Glutamatergic neuron (in vitro differentiated cells): ENCODE data around the gene MAGEB10. TPM values are rescaled to one million over a fixed set of nuclear protein-coding genes. Genes with fewer than 3 reads are reported as not detected.
A peak's percentile ranks its signal among the peaks of the same experiment; 100 is the strongest.

Experiments
- DNase-seq: peaks from one replicate; pipeline ENCODE4 v3.0.0; 2022
- H3K27ac Mint-ChIP-seq: one replicate; pipeline ENCODE4 v1.8.0; 2020; ENCODE audit warnings: mild to moderate bottlenecking, mixed read lengths, inconsistent platforms; ENCODE audit not compliant: unreplicated experiment
- H3K27me3 Mint-ChIP-seq: one replicate; pipeline ENCODE4 v1.8.0; 2020; ENCODE audit warnings: mild to moderate bottlenecking, moderate library complexity, mixed read lengths, inconsistent platforms; ENCODE audit not compliant: unreplicated experiment
- H3K36me3 Mint-ChIP-seq: one replicate; pipeline ENCODE4 v1.8.0; 2020; ENCODE audit warnings: mild to moderate bottlenecking, mixed read lengths, inconsistent platforms; ENCODE audit not compliant: unreplicated experiment
- H3K4me1 Mint-ChIP-seq: one replicate; pipeline ENCODE4 v1.8.0; 2020; ENCODE audit warnings: mild to moderate bottlenecking, low read depth, mixed read lengths, inconsistent platforms; ENCODE audit not compliant: unreplicated experiment
- H3K4me3 Mint-ChIP-seq: one replicate; pipeline ENCODE4 v1.8.0; 2020; ENCODE audit warnings: mild to moderate bottlenecking, mixed read lengths, inconsistent platforms; ENCODE audit not compliant: unreplicated experiment
- H3K9me3 Mint-ChIP-seq: one replicate; pipeline ENCODE4 v1.8.0; 2020; ENCODE audit warnings: mild to moderate bottlenecking, moderate library complexity, mixed read lengths, inconsistent platforms; ENCODE audit not compliant: unreplicated experiment
- total RNA-seq: library from RNA; stranded (reverse); fragmentation: NEBNext Ultra II Directional; extraction: Animal tissue kit (Norgen Biotek cat#: 25700); gene quantifications from one replicate; pipeline ENCODE4 v1.2.1, GENCODE V29; 2021; ENCODE audit not compliant: unreplicated experiment
- TF ChIP-seq, protein P1 (sequence below): fragments of 200-600 bp; sonication (generic); IDR thresholded peaks from one replicate; pipeline ENCODE4 v1.5.0; 2021; ENCODE audit not compliant: partially characterized antibody, unreplicated experiment

Gene MAGEB10
- total RNA-seq, 1 donor from 2014 or later = not detected

- no peak overlapping the region for H3K4me3 Mint-ChIP-seq
- H3K27me3 Mint-ChIP-seq = no peaks in the 10 kb centered on the region
- no peaks in the 10 kb centered on the region for H3K36me3 Mint-ChIP-seq
- TF ChIP-seq, protein P1, sequence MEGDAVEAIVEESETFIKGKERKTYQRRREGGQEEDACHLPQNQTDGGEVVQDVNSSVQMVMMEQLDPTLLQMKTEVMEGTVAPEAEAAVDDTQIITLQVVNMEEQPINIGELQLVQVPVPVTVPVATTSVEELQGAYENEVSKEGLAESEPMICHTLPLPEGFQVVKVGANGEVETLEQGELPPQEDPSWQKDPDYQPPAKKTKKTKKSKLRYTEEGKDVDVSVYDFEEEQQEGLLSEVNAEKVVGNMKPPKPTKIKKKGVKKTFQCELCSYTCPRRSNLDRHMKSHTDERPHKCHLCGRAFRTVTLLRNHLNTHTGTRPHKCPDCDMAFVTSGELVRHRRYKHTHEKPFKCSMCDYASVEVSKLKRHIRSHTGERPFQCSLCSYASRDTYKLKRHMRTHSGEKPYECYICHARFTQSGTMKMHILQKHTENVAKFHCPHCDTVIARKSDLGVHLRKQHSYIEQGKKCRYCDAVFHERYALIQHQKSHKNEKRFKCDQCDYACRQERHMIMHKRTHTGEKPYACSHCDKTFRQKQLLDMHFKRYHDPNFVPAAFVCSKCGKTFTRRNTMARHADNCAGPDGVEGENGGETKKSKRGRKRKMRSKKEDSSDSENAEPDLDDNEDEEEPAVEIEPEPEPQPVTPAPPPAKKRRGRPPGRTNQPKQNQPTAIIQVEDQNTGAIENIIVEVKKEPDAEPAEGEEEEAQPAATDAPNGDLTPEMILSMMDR = no peak
- H3K27ac Mint-ChIP-seq = no peak overlapping the region
- H3K4me1 Mint-ChIP-seq = no peaks in the 10 kb centered on the region
- no peaks in the 10 kb centered on the region for H3K9me3 Mint-ChIP-seq
- no peak for DNase-seq
Measured at GRCh38 chrX:27838185-27838584, 30.4 kb downstream of the MAGEB10 start.

DNA sequence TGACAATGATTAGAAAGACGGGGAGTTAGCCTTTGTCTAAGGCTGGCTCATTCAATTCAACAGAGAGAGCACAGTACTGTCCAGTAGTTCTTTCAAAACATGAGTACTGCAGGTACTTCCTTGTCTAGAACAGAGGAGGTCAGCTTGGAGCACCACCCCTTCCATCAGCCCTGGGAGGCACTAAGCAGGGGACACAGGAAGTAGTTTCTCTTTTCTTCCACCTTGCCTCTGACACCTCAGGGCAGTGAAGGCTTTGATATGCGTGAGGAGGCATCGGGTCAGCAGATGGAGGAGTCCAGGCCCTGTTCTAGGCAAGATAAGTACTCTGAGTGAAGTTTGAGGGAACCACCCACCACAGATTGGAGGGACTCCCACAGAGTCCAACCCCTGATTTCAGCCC lies 33.1 kb downstream of the MAGEB10 start:
- TF ChIP-seq, protein P1 = no peak
- Mint-ChIP-seq H3K4me3 (no peak overlapping the region), H3K36me3 (no peaks in the 10 kb centered on the region), H3K27me3 (no peaks in the 10 kb centered on the region), H3K27ac (no peak overlapping the region), H3K4me1 (no peaks in the 10 kb centered on the region), H3K9me3 (no peaks in the 10 kb centered on the region)
- DNase-seq = no peak

GRCh38 chrX:27842859-27843258 lies 35.1 kb downstream of the MAGEB10 start:
- Mint-ChIP-seq H3K27me3 (no peaks in the 10 kb centered on the region), H3K27ac (no peak overlapping the region), H3K4me3 (no peak overlapping the region)

GRCh38 chrX:27860337-27860736 lies 52.5 kb downstream of the MAGEB10 start:
- H3K9me3 Mint-ChIP-seq = no peaks in the 10 kb centered on the region
- H3K27me3 Mint-ChIP-seq = peaks cover 4% of the 10 kb centered on the region
- TF ChIP-seq, protein P1 = no peak
- no peak overlapping the region for H3K27ac Mint-ChIP-seq
- no peak overlapping the region for H3K4me3 Mint-ChIP-seq
- H3K4me1 Mint-ChIP-seq = no peaks in the 10 kb centered on the region
- no peak for DNase-seq
- no peaks in the 10 kb centered on the region for H3K36me3 Mint-ChIP-seq

More at GRCh38 chrX:27842859-27843258, 35.1 kb downstream of the MAGEB10 start:
- no peaks in the 10 kb centered on the region for H3K9me3 Mint-ChIP-seq
- TF ChIP-seq, protein P1 = no peak
- no peaks in the 10 kb centered on the region for H3K36me3 Mint-ChIP-seq
- DNase-seq = no peak
- H3K4me1 Mint-ChIP-seq = no peaks in the 10 kb centered on the region

- H3K27ac Mint-ChIP-seq = no peak overlapping the region
- H3K4me3 Mint-ChIP-seq = peak overlapping the region; percentile 77
- TF ChIP-seq, protein P1 = no peak
- peaks cover 4% of the 10 kb centered on the region for H3K27me3 Mint-ChIP-seq
- peak; percentile 24 for DNase-seq
- H3K9me3 Mint-ChIP-seq = no peaks in the 10 kb centered on the region
- H3K36me3 Mint-ChIP-seq = no peaks in the 10 kb centered on the region
- no peaks in the 10 kb centered on the region for H3K4me1 Mint-ChIP-seq
Measured at GRCh38 chrX:27863809-27864208, 56.0 kb downstream of the MAGEB10 start.

Other genes with a start within 250 kb of the MAGEB10 start
- not detected for gene DCAF8L2, start 217.6 kb upstream of the MAGEB10 start, total RNA-seq
- not detected for gene DCAF8L1, start 173.5 kb downstream of the MAGEB10 start, total RNA-seq